ENCODE results near the gene DYRK1A.

Gene DYRK1A

GRCh38 chr21:37530901-37531351 is 164.4 kb downstream of the DYRK1A start:
- no peak overlapping the region for H3K4me3 ChIP-seq (ENCODE audit: low read length in 2 of 2)
- peaks cover 10 to 14% of the 10 kb centered on the region in 2 donors for H3K27me3 ChIP-seq (ENCODE audit: control insufficient read depth in 2 of 2, insufficient read depth in 2 of 2, low read length in 2 of 2)
- no peak overlapping the region for H3K9ac ChIP-seq (ENCODE audit: low read depth in 1 of 2, low read length in 2 of 2)
- H3K4me1 ChIP-seq (ENCODE audit: control insufficient read depth in 2 of 2, insufficient read depth in 2 of 2, low read length in 2 of 2): no peaks in the 10 kb centered on the region
- H3K36me3 ChIP-seq (ENCODE audit: control insufficient read depth in 2 of 2, insufficient read depth in 2 of 2, low read length in 2 of 2): no peaks in the 10 kb centered on the region
- H3K9me3 ChIP-seq (ENCODE audit: control insufficient read depth in 2 of 2, low read length in 2 of 2): no peaks in the 10 kb centered on the region
- H3K27ac ChIP-seq (ENCODE audit: low read depth in 2 of 2, low read length in 2 of 2): no peak overlapping the region

- H3K9ac ChIP-seq (ENCODE audit: low read depth in 1 of 2, low read length in 2 of 2): no peak overlapping the region
- H3K27me3 ChIP-seq (ENCODE audit: control insufficient read depth in 2 of 2, insufficient read depth in 2 of 2, low read length in 2 of 2): peaks cover 10 to 14% of the 10 kb centered on the region in 2 donors
- no peak overlapping the region for H3K27ac ChIP-seq (ENCODE audit: low read depth in 2 of 2, low read length in 2 of 2)
- H3K36me3 ChIP-seq (ENCODE audit: control insufficient read depth in 2 of 2, insufficient read depth in 2 of 2, low read length in 2 of 2): no peaks in the 10 kb centered on the region
- H3K9me3 ChIP-seq (ENCODE audit: control insufficient read depth in 2 of 2, low read length in 2 of 2): peaks cover 0 to 2% of the 10 kb centered on the region in 2 donors
- no peak overlapping the region for H3K4me3 ChIP-seq (ENCODE audit: low read length in 2 of 2)
- no peaks in the 10 kb centered on the region for H3K4me1 ChIP-seq (ENCODE audit: control insufficient read depth in 2 of 2, insufficient read depth in 2 of 2, low read length in 2 of 2)
These were observed 164.9 kb downstream of the DYRK1A start for GRCh38 chr21:37531431-37531932.

- Histone ChIP-seq H3K27ac (ENCODE audit: low read depth in 2 of 2, low read length in 2 of 2) (no peak overlapping the region), H3K9ac (ENCODE audit: low read depth in 1 of 2, low read length in 2 of 2) (no peak overlapping the region), H3K4me1 (ENCODE audit: control insufficient read depth in 2 of 2, insufficient read depth in 2 of 2, low read length in 2 of 2) (no peaks in the 10 kb centered on the region), H3K9me3 (ENCODE audit: control insufficient read depth in 2 of 2, low read length in 2 of 2) (peaks cover 0 to 2% of the 10 kb centered on the region in 2 donors), H3K4me3 (ENCODE audit: low read length in 2 of 2) (no peak overlapping the region), H3K27me3 (ENCODE audit: control insufficient read depth in 2 of 2, insufficient read depth in 2 of 2, low read length in 2 of 2) (peaks cover 10 to 14% of the 10 kb centered on the region in 2 donors), H3K36me3 (ENCODE audit: control insufficient read depth in 2 of 2, insufficient read depth in 2 of 2, low read length in 2 of 2) (no peaks in the 10 kb centered on the region)
These were observed 166.6 kb downstream of the DYRK1A start for GRCh38 chr21:37532868-37533780.

- no peaks in the 10 kb centered on the region for H3K36me3 ChIP-seq (ENCODE audit: control insufficient read depth in 2 of 2, insufficient read depth in 2 of 2, low read length in 2 of 2)
- no peak overlapping the region for H3K9ac ChIP-seq (ENCODE audit: low read depth in 1 of 2, low read length in 2 of 2)
- no peaks in the 10 kb centered on the region for H3K4me1 ChIP-seq (ENCODE audit: control insufficient read depth in 2 of 2, insufficient read depth in 2 of 2, low read length in 2 of 2)
- peaks cover 10 to 14% of the 10 kb centered on the region in 2 donors for H3K27me3 ChIP-seq (ENCODE audit: control insufficient read depth in 2 of 2, insufficient read depth in 2 of 2, low read length in 2 of 2)
- no peak overlapping the region for H3K4me3 ChIP-seq (ENCODE audit: low read length in 2 of 2)
- H3K9me3 ChIP-seq (ENCODE audit: control insufficient read depth in 2 of 2, low read length in 2 of 2): peaks cover 0 to 2% of the 10 kb centered on the region in 2 donors
- H3K27ac ChIP-seq (ENCODE audit: low read depth in 2 of 2, low read length in 2 of 2): no peak overlapping the region
These were observed 167.9 kb downstream of the DYRK1A start for GRCh38 chr21:37534431-37534830.

GRCh38 chr21:37535130-37535529 is 168.6 kb downstream of the DYRK1A start:
- no peaks in the 10 kb centered on the region for H3K36me3 ChIP-seq (ENCODE audit: control insufficient read depth in 2 of 2, insufficient read depth in 2 of 2, low read length in 2 of 2)
- H3K9ac ChIP-seq (ENCODE audit: low read depth in 1 of 2, low read length in 2 of 2): no peak overlapping the region
- H3K9me3 ChIP-seq (ENCODE audit: control insufficient read depth in 2 of 2, low read length in 2 of 2): peaks cover 0 to 2% of the 10 kb centered on the region in 2 donors
- no peak overlapping the region for H3K27ac ChIP-seq (ENCODE audit: low read depth in 2 of 2, low read length in 2 of 2)
- H3K27me3 ChIP-seq (ENCODE audit: control insufficient read depth in 2 of 2, insufficient read depth in 2 of 2, low read length in 2 of 2): peaks cover 8 to 14% of the 10 kb centered on the region in 2 donors
- no peaks in the 10 kb centered on the region for H3K4me1 ChIP-seq (ENCODE audit: control insufficient read depth in 2 of 2, insufficient read depth in 2 of 2, low read length in 2 of 2)
- H3K4me3 ChIP-seq (ENCODE audit: low read length in 2 of 2): no peak overlapping the region

GRCh38 chr21:37535672-37536071 is 169.1 kb downstream of the DYRK1A start:
- Histone ChIP-seq H3K4me3 (ENCODE audit: low read length in 2 of 2) (no peak overlapping the region), H3K4me1 (ENCODE audit: control insufficient read depth in 2 of 2, insufficient read depth in 2 of 2, low read length in 2 of 2) (no peaks in the 10 kb centered on the region), H3K9ac (ENCODE audit: low read depth in 1 of 2, low read length in 2 of 2) (no peak overlapping the region), H3K36me3 (ENCODE audit: control insufficient read depth in 2 of 2, insufficient read depth in 2 of 2, low read length in 2 of 2) (no peaks in the 10 kb centered on the region), H3K27ac (ENCODE audit: low read depth in 2 of 2, low read length in 2 of 2) (no peak overlapping the region), H3K27me3 (ENCODE audit: control insufficient read depth in 2 of 2, insufficient read depth in 2 of 2, low read length in 2 of 2) (peaks cover 3 to 14% of the 10 kb centered on the region in 2 donors), H3K9me3 (ENCODE audit: control insufficient read depth in 2 of 2, low read length in 2 of 2) (peaks cover 0 to 2% of the 10 kb centered on the region in 2 donors)

GRCh38 chr21:37536616-37537278 is 170.2 kb downstream of the DYRK1A start:
- Histone ChIP-seq H3K4me3 (ENCODE audit: low read length in 2 of 2) (no peak overlapping the region), H3K9me3 (ENCODE audit: control insufficient read depth in 2 of 2, low read length in 2 of 2) (peaks cover 0 to 2% of the 10 kb centered on the region in 2 donors), H3K9ac (ENCODE audit: low read depth in 1 of 2, low read length in 2 of 2) (no peak overlapping the region), H3K27ac (ENCODE audit: low read depth in 2 of 2, low read length in 2 of 2) (no peak overlapping the region), H3K4me1 (ENCODE audit: control insufficient read depth in 2 of 2, insufficient read depth in 2 of 2, low read length in 2 of 2) (no peaks in the 10 kb centered on the region), H3K27me3 (ENCODE audit: control insufficient read depth in 2 of 2, insufficient read depth in 2 of 2, low read length in 2 of 2) (peaks cover 0 to 5% of the 10 kb centered on the region in 2 donors), H3K36me3 (ENCODE audit: control insufficient read depth in 2 of 2, insufficient read depth in 2 of 2, low read length in 2 of 2) (no peaks in the 10 kb centered on the region)

- no peaks in the 10 kb centered on the region for H3K36me3 ChIP-seq (ENCODE audit: control insufficient read depth in 2 of 2, insufficient read depth in 2 of 2, low read length in 2 of 2)
- peaks cover 2 to 5% of the 10 kb centered on the region in 2 donors for H3K9me3 ChIP-seq (ENCODE audit: control insufficient read depth in 2 of 2, low read length in 2 of 2)
- no peak overlapping the region for H3K4me3 ChIP-seq (ENCODE audit: low read length in 2 of 2)
- H3K27me3 ChIP-seq (ENCODE audit: control insufficient read depth in 2 of 2, insufficient read depth in 2 of 2, low read length in 2 of 2): peaks cover 0 to 5% of the 10 kb centered on the region in 2 donors
- no peak overlapping the region for H3K9ac ChIP-seq (ENCODE audit: low read depth in 1 of 2, low read length in 2 of 2)
- no peaks in the 10 kb centered on the region for H3K4me1 ChIP-seq (ENCODE audit: control insufficient read depth in 2 of 2, insufficient read depth in 2 of 2, low read length in 2 of 2)
- H3K27ac ChIP-seq (ENCODE audit: low read depth in 2 of 2, low read length in 2 of 2): no peak overlapping the region
These were observed 170.9 kb downstream of the DYRK1A start for GRCh38 chr21:37537391-37537996.

GRCh38 chr21:37538971-37539590 is 172.5 kb downstream of the DYRK1A start:
- H3K36me3 ChIP-seq (ENCODE audit: control insufficient read depth in 2 of 2, insufficient read depth in 2 of 2, low read length in 2 of 2): no peaks in the 10 kb centered on the region
- no peak overlapping the region for H3K4me3 ChIP-seq (ENCODE audit: low read length in 2 of 2)
- H3K4me1 ChIP-seq (ENCODE audit: control insufficient read depth in 2 of 2, insufficient read depth in 2 of 2, low read length in 2 of 2): no peaks in the 10 kb centered on the region
- H3K9me3 ChIP-seq (ENCODE audit: control insufficient read depth in 2 of 2, low read length in 2 of 2): peaks cover 2 to 8% of the 10 kb centered on the region in 2 donors
- H3K9ac ChIP-seq (ENCODE audit: low read depth in 1 of 2, low read length in 2 of 2): no peak overlapping the region
- H3K27me3 ChIP-seq (ENCODE audit: control insufficient read depth in 2 of 2, insufficient read depth in 2 of 2, low read length in 2 of 2): peaks cover 0 to 5% of the 10 kb centered on the region in 2 donors
- no peak overlapping the region for H3K27ac ChIP-seq (ENCODE audit: low read depth in 2 of 2, low read length in 2 of 2)
